Transverse colon (tissue), 4 donors: ENCODE results near the gene TMEM31. TPM values are rescaled to one million over a fixed set of nuclear protein-coding genes. Genes with fewer than 3 reads are reported as not detected.

Source experiments
- DNase-seq: peaks from one replicate; pipeline ENCODE4 v3.0.0-alpha.2; 2019
- H3K27ac ChIP-seq, 4 donors: fragments of 200-600 bp; sonication (generic); 2 replicates each; pipeline ENCODE4 v1.5.1; 2016 to 2018; ENCODE audit warnings: inconsistent platforms in 4 of 4
- H3K27me3 ChIP-seq: fragments of 200-600 bp; sonication (generic); 2 replicates; pipeline ENCODE4 v1.5.1; 2017; ENCODE audit warnings: inconsistent platforms
- H3K36me3 ChIP-seq, 4 donors: fragments of 200-600 bp; sonication (generic); 2 replicates each; pipeline ENCODE4 v1.5.1; 2017 to 2019; ENCODE audit warnings: inconsistent platforms in 4 of 4
- H3K4me1 ChIP-seq, 4 donors: fragments of 200-600 bp; sonication (generic); 2 replicates each; pipeline ENCODE4 v1.5.1; 2017 to 2020; ENCODE audit warnings: inconsistent platforms in 4 of 4
- H3K4me3 ChIP-seq, 4 donors: fragments of 200-600 bp; sonication (generic); 1 replicate in 1 of 4; 2 replicates in 3 of 4; pipeline versions ENCODE4 v1.5.1 to v1.6.1; 2017 to 2019; ENCODE audit warnings: inconsistent platforms in 4 of 4
- H3K9me3 ChIP-seq, 2 donors: fragments of 200-600 bp; sonication (generic); 2 replicates each; pipeline ENCODE4 v1.5.1; 2017 to 2019; ENCODE audit warnings: inconsistent platforms in 2 of 2
- EP300 ChIP-seq: sonication (generic); formaldehyde crosslinking; IDR thresholded peaks from one replicate; pipeline ENCODE4 v1.6.1; 2017; ENCODE audit warnings: antibody characterized with exemption, low read depth
- POLR2A ChIP-seq: fragments of 450-650 bp; IDR thresholded peaks from one replicate; pipeline ENCODE4 v1.6.1; 2016; ENCODE audit warnings: antibody characterized with exemption, mild to moderate bottlenecking, moderate library complexity
- POLR2AphosphoS5 ChIP-seq, 3 donors: sonication (generic); formaldehyde crosslinking; IDR thresholded peaks; one replicate each; pipeline ENCODE4 v1.6.1; 2016; ENCODE audit warnings: antibody characterized with exemption in 3 of 3
- WGBS, 2 donors: methylation state at CpG; one replicate each; pipeline ENCODE4 v1.1.5; 2018; ENCODE audit warnings: low coverage in 1 of 2; 5-methylcytosine and 5-hydroxymethylcytosine counted together
- in situ Hi-C, 4 donors: fragments of 200-750 bp; cut with MboI; loops; one replicate each; pipeline versions ENCODE4 v1.15.0 to v1.15.1; 2017; ENCODE audit warnings: low sequenced_read_pairs in 3 of 4, low pct_ligation_motif_present in 1 of 4, low pct_unique_long_range_greater_than_20kb in 1 of 4
- intact Hi-C: fragments of 100-400 bp; cut with DNase I; formaldehyde crosslinking; loops from one replicate; pipeline ENCODE4 v1.15.1; 2023; ENCODE audit warnings: low total_unique reads
- total RNA-seq, 4 donors: library from RNA; depleted of rRNA; stranded (reverse); fragments of >200 nt; gene quantifications; one replicate each; pipeline ENCODE4 v1.1.0, GENCODE V29; 2016
- TF ChIP-seq, protein P1 (sequence below), 5 experiments: fragments of 200-600 bp in 3 of 5; fragments of 450-650 bp in 2 of 5; sonication (generic) in 3 of 5; IDR thresholded peaks; 1 replicate in 2 of 5; 2 replicates in 3 of 5; pipeline ENCODE4 v1.5.1; 2016 to 2017; ENCODE audit warnings: antibody characterized with exemption in 5 of 5, inconsistent platforms in 3 of 5, mild to moderate bottlenecking in 2 of 5, moderate library complexity in 1 of 5

Gene TMEM31
- total RNA-seq, 4 donors from 2014 or later, result not detected

DNA sequence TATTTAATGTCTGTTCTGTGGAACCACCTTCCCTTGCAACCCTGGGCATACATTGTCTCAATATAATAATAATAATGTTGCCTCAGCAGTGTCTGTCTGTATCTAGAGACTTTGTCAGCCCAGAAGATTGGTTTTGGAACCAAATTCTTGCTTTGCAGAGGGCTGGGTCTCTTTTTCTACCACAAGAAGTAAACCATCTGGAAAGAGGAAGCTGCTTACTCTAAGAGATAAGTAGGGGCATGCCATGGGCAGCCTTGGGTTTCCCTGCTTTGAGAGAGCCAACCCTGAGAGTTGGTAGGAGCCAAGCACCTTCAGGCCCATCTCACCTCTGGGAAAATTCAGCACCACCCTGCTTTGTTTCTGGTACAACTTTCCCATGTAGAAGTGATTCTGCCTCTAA, 27.0 kb downstream of the TMEM31 start:
- Histone ChIP-seq H3K36me3 (no peaks in the 10 kb centered on the region), H3K4me1 (no peaks in the 10 kb centered on the region), H3K27ac (no peak overlapping the region), H3K4me3 (no peak overlapping the region), H3K9me3 (no peaks in the 10 kb centered on the region), H3K27me3 (no peaks in the 10 kb centered on the region)
- no peak for DNase-seq
- intact Hi-C loops (no loop called here), in situ Hi-C loops (no loop called here)
- TF ChIP-seq EP300 (no peak), POLR2A (no peak), POLR2AphosphoS5 (IDR thresholded peaks at IDR 0.05) (no peak)
- TF ChIP-seq, protein P1, sequence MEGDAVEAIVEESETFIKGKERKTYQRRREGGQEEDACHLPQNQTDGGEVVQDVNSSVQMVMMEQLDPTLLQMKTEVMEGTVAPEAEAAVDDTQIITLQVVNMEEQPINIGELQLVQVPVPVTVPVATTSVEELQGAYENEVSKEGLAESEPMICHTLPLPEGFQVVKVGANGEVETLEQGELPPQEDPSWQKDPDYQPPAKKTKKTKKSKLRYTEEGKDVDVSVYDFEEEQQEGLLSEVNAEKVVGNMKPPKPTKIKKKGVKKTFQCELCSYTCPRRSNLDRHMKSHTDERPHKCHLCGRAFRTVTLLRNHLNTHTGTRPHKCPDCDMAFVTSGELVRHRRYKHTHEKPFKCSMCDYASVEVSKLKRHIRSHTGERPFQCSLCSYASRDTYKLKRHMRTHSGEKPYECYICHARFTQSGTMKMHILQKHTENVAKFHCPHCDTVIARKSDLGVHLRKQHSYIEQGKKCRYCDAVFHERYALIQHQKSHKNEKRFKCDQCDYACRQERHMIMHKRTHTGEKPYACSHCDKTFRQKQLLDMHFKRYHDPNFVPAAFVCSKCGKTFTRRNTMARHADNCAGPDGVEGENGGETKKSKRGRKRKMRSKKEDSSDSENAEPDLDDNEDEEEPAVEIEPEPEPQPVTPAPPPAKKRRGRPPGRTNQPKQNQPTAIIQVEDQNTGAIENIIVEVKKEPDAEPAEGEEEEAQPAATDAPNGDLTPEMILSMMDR (IDR thresholded peaks at IDR 0.05), result no peak

DNA sequence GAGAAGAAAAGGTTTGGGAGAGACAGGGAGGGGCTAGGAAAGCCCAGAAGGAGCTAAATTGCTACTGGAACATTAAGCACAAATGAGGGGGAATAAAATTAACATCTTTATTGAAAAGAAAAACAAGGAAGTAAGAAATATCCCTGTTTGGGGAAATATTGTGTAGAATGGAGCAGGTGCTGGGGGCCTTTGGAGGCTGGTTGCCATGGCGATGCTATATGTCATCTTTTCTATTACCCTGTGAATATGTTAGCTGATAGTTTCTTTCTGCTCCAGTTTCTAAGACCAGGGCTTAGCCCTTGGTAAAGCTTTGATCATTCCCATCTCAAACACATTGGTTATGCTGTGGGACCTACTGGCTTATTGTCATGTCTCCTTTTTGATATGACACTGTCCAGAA, 28.7 kb downstream of the TMEM31 start:
- Histone ChIP-seq H3K9me3 (no peaks in the 10 kb centered on the region), H3K27ac (no peak overlapping the region), H3K4me1 (no peaks in the 10 kb centered on the region), H3K4me3 (no peak overlapping the region), H3K36me3 (no peaks in the 10 kb centered on the region), H3K27me3 (no peaks in the 10 kb centered on the region)
- TF ChIP-seq POLR2AphosphoS5 (IDR thresholded peaks at IDR 0.05), result no peak
- TF ChIP-seq, protein P1 (IDR thresholded peaks at IDR 0.05), result no peak
- no peak for TF ChIP-seq EP300
- no peak for TF ChIP-seq POLR2A
- DNase-seq, result no peak
- intact Hi-C loops, result no loop called here
- in situ Hi-C loops, result no loop called here
- WGBS, 2 donors, result 90% methylated on average over 1 of the region's 1 CpG; no CpG with 5 or more reads in 1 of the 2 donors

DNA sequence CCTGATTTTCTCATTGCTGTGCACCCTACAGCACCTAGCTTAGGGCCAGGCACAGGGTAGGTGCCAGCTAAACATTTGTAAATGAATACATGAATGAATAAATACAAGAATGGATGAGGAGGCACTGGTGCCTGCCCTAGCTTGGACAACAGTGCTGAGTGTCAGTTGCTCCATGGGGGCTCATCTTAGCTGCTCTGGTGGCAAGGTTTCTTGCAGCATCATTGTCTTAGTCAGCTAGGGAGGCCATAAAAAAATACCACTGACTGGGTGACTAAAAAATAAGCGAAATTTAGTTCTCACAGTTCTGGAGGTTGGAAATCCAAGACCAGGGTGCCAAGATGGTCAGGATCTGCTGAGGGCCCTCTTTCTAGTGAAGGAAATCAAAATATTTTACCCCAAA, 31.2 kb downstream of the TMEM31 start:
- in situ Hi-C loops (no loop called here), intact Hi-C loops (no loop called here)
- Histone ChIP-seq H3K27ac (no peak overlapping the region), H3K36me3 (no peaks in the 10 kb centered on the region), H3K4me1 (no peaks in the 10 kb centered on the region), H3K4me3 (no peak overlapping the region), H3K9me3 (no peaks in the 10 kb centered on the region), H3K27me3 (no peaks in the 10 kb centered on the region)
- WGBS, 2 donors, result 52 to 88% methylated on average over 1 of the region's 1 CpG
- no peak for DNase-seq
- TF ChIP-seq, protein P1 (IDR thresholded peaks at IDR 0.05), result no peak
- TF ChIP-seq EP300, result no peak
- TF ChIP-seq POLR2A, result no peak
- TF ChIP-seq POLR2AphosphoS5 (IDR thresholded peaks at IDR 0.05), result no peak

DNA sequence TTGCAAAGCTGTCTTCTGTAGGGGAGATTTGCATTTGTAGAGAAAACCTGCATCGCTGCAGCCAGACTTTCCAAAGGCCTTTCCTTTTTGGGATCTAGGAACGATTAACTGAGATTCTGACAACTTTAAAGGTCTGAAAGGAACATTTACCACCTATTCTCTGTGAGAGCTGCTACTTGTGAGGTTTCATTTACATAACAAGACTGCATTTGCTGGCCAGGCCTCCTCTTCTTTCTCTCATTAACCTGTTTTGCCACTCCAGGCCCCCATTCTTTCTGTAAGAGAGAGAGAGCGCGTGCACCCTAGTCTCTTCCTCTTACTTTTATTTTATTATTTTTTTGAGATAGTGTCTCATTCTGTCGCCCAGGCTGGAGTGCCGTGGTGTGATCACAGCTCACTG, 31.6 kb downstream of the TMEM31 start:
- 60% methylated on average over 6 of the region's 6 CpGs; no CpG with 5 or more reads in 1 of the 2 donors for WGBS, 2 donors
- intact Hi-C loops, result no loop called here
- Histone ChIP-seq H3K4me3 (no peak overlapping the region), H3K9me3 (no peaks in the 10 kb centered on the region), H3K4me1 (no peaks in the 10 kb centered on the region), H3K27ac (no peak overlapping the region), H3K36me3 (no peaks in the 10 kb centered on the region), H3K27me3 (no peaks in the 10 kb centered on the region)
- TF ChIP-seq EP300 (no peak), POLR2A (no peak), POLR2AphosphoS5 (IDR thresholded peaks at IDR 0.05) (no peak)
- TF ChIP-seq, protein P1 (IDR thresholded peaks at IDR 0.05), result no peak
- in situ Hi-C loops, result no loop called here
- DNase-seq, result no peak
